ENCODE results near the gene CACNA1H. TPM values are rescaled to one million over a fixed set of nuclear protein-coding genes. Genes with fewer than 3 reads are reported as not detected.

CACNA1H gene
- polyA plus RNA-seq, 6 donors from 2014 or later, result not detected

- DNase-seq, result no peak
- H3K36me3 Mint-ChIP-seq, result no peaks in the 10 kb centered on the region
- peaks cover 0 to 5% (median 0%) of the 10 kb centered on the region in 7 donors for H3K9me3 Mint-ChIP-seq
- no peak for ATAC-seq (ENCODE audit: low read depth in 2 of 2)
- H3K4me1 Mint-ChIP-seq, result peaks cover 0 to 4% (median 1%) of the 10 kb centered on the region in 3 donors
- peaks cover 0 to 26% (median 15%) of the 10 kb centered on the region in 3 donors for H3K27me3 Mint-ChIP-seq
- no peak overlapping the region for H3K27ac Mint-ChIP-seq
- no peak overlapping the region for H3K4me3 Mint-ChIP-seq
Measured at GRCh38 chr16:1140582-1141162, 12.2 kb upstream of the CACNA1H start.

DNA sequence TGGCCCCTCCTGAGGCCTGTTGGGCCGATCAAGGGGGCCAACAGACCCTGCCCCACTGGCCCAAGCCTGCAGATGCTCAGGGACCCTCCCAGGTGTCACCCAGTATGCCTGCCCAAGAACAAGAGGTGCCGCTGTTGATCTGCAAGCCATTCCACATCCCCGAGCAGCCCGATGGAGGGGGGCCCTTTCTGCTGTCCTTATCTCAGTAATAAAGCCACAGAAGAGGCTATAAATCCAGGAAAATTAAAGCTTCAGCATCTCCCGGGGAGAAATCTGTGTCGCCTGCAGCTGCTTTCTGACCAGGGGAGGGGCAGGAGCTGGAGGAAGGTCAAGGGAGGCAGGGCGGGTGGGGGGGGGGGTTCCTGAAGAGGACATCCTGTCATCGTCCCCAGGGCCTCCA is 11.7 kb upstream of the CACNA1H start:
- peaks cover 0 to 4% (median 1%) of the 10 kb centered on the region in 3 donors for H3K4me1 Mint-ChIP-seq

GRCh38 chr16:1141716-1142115 is 11.2 kb upstream of the CACNA1H start:
- H3K4me3 Mint-ChIP-seq, result no peak overlapping the region
- no peaks in the 10 kb centered on the region for H3K36me3 Mint-ChIP-seq
- H3K9me3 Mint-ChIP-seq, result peaks cover 0 to 5% (median 2%) of the 10 kb centered on the region in 7 donors
- H3K27me3 Mint-ChIP-seq, result peaks cover 0 to 26% (median 15%) of the 10 kb centered on the region in 3 donors
- H3K4me1 Mint-ChIP-seq, result peaks cover 0 to 4% (median 1%) of the 10 kb centered on the region in 3 donors
- no peak for ATAC-seq (ENCODE audit: low read depth in 2 of 2)
- no peak overlapping the region for H3K27ac Mint-ChIP-seq
- no peak for DNase-seq

More for the DNA sequence above, 11.7 kb upstream of the CACNA1H start:
- ATAC-seq (ENCODE audit: low read depth in 2 of 2) (no peak), DNase-seq (no peak)
- peaks cover 0 to 5% (median 0%) of the 10 kb centered on the region in 7 donors for H3K9me3 Mint-ChIP-seq
- H3K27me3 Mint-ChIP-seq, result peaks cover 0 to 26% (median 15%) of the 10 kb centered on the region in 3 donors
- H3K27ac Mint-ChIP-seq, result no peak overlapping the region
- no peak overlapping the region for H3K4me3 Mint-ChIP-seq
- no peaks in the 10 kb centered on the region for H3K36me3 Mint-ChIP-seq

GRCh38 chr16:1142911-1143310 is 10.0 kb upstream of the CACNA1H start:
- no peaks in the 10 kb centered on the region for H3K36me3 Mint-ChIP-seq
- peaks cover 0 to 4% (median 1%) of the 10 kb centered on the region in 3 donors for H3K4me1 Mint-ChIP-seq
- peaks cover 0 to 26% (median 15%) of the 10 kb centered on the region in 3 donors for H3K27me3 Mint-ChIP-seq

DNA sequence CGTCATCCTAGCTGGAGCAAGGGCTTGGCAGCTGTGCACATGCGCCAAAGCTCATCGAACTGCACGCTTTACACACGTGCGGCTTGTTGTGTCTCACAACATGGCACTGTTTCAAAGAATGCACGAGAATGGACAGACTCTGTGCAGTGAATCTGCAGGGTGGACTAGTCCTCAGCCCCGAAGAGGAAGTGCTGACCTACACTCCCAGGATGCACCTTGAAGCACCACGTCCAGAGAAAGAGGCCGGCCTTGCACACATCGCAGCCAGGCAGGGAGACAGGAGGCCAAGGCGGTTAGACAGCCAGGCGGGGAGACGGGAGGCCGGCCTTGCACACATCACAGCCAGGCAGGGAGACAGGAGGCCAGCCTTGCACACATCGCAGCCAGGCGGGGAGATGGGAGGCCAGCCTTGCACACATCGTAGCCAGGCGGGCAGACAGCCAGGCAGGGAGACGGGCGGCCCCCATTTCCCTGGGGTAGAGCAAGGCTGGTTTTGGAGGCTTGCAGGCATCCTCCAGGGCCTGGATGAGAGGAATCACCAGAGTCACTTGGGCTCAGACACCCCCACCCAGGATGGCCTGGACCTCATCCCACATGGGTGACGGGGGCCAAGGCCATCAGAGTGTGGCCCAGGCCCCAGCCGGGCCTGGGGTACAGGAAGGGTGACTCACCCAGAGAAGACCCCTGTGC is 9.0 kb upstream of the CACNA1H start:
- no peak overlapping the region for H3K4me3 Mint-ChIP-seq

More at GRCh38 chr16:1142911-1143310, 10.0 kb upstream of the CACNA1H start:
- no peak for DNase-seq
- Mint-ChIP-seq H3K27ac (no peak overlapping the region), H3K9me3 (peaks cover 0 to 11% (median 2%) of the 10 kb centered on the region in 7 donors), H3K4me3 (no peak overlapping the region)
- no peak for ATAC-seq (ENCODE audit: low read depth in 2 of 2)

DNA sequence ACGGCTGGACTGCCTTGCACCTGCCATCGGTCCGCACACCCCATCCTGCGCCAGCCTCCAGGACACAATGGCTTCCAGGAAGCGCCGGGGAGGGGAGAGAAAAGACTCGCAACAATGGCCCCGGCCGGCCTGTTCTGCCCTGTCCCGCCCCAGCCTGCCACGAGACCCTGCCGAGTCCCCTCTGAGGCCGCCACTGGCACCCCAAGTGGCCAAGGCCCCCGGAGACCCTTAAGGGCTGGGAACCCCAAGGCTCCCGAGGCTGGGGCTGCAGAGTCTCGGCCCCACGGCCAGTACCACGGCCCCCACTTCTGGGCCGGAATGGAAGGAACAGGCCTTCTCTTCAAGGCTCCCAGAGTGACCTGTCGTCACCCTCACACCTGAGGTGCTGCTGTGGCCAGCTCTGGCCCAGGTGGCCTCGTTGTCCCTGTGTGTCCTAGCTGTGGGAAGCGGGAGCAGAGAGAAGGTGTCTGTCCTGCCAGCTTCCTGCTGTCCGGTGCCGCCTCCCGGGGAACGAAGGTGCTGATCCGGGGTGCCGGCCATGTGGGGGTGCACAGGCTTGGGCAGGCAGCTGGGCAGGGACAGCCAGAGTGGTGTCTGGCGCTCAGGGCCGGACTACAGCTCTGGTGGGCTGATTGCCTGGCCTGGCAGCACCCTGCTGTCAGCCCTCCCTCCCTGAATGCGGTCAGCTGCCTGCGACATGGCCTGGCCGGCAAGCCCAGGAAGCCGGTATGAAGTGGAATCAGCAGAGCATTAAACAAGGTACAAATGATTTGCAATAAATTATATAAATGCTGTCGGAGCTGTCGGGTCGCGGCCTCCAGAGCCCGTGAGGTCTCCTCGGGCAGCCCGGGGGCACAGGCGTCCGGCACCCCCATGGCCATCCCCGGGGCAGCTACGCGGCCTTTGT is 8.2 kb upstream of the CACNA1H start:
- ATAC-seq (ENCODE audit: low read depth in 2 of 2), result no peak
- peaks cover 0 to 23% (median 7%) of the 10 kb centered on the region in 3 donors for H3K27me3 Mint-ChIP-seq

More for the DNA sequence above, 9.0 kb upstream of the CACNA1H start:
- H3K4me1 Mint-ChIP-seq, result peaks cover 0 to 2% (median 1%) of the 10 kb centered on the region in 3 donors
- no peak for ATAC-seq (ENCODE audit: low read depth in 2 of 2)
- no peaks in the 10 kb centered on the region for H3K36me3 Mint-ChIP-seq
- H3K27ac Mint-ChIP-seq, result no peak overlapping the region
- DNase-seq, result no peak
- peaks cover 0 to 13% (median 3%) of the 10 kb centered on the region in 7 donors for H3K9me3 Mint-ChIP-seq
- peaks cover 0 to 26% (median 11%) of the 10 kb centered on the region in 3 donors for H3K27me3 Mint-ChIP-seq

DNA sequence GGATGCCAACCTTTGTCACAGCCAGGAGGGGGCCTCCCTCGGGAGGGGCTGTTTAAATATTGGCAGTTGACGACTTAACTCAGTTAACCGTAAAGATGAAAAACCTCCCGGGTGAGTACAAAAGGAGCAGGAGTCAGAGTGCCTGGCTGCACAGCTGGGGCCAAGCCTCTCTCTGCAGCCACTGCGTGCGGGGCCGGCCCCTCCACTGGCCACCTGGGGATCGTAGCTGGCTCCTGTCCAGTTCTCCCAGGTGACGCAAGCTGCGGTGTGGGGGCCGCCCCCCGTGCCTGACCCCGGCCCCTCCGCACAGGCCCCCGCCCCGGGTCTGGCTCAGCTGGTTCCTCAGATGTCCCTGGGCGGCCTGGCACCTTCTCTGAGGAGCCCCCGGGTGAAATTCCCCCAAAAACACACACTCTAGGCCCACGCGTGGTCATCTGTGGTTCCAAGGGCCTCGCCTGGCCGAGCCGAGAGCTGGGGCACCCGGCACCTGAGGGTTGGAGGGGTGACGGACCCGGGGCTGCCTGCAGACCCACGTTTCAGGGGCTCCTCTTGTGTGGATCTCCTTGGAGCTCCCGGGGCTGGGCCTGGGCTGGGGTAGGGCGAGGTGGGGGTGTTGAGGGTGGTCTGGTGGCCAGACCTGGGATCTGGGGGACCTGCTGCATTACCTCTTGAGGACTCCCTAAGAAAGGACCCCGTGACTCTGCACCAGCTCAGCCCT is 7.4 kb upstream of the CACNA1H start:
- DNase-seq, result no peak
- Mint-ChIP-seq H3K9me3 (peaks cover 0 to 13% (median 4%) of the 10 kb centered on the region in 7 donors), H3K27ac (no peak overlapping the region), H3K4me3 (no peak overlapping the region), H3K36me3 (no peaks in the 10 kb centered on the region), H3K4me1 (peaks cover 0 to 1% (median 0%) of the 10 kb centered on the region in 3 donors), H3K27me3 (peaks cover 0 to 16% (median 4%) of the 10 kb centered on the region in 3 donors)
- no peak for ATAC-seq (ENCODE audit: low read depth in 2 of 2)

More for the DNA sequence above, 8.2 kb upstream of the CACNA1H start:
- no peaks in the 10 kb centered on the region for H3K36me3 Mint-ChIP-seq
- H3K9me3 Mint-ChIP-seq, result peaks cover 0 to 13% (median 4%) of the 10 kb centered on the region in 7 donors
- H3K4me1 Mint-ChIP-seq, result peaks cover 0 to 1% (median 0%) of the 10 kb centered on the region in 3 donors
- DNase-seq, result no peak
- H3K4me3 Mint-ChIP-seq, result no peak overlapping the region
- H3K27ac Mint-ChIP-seq, result no peak overlapping the region

DNA sequence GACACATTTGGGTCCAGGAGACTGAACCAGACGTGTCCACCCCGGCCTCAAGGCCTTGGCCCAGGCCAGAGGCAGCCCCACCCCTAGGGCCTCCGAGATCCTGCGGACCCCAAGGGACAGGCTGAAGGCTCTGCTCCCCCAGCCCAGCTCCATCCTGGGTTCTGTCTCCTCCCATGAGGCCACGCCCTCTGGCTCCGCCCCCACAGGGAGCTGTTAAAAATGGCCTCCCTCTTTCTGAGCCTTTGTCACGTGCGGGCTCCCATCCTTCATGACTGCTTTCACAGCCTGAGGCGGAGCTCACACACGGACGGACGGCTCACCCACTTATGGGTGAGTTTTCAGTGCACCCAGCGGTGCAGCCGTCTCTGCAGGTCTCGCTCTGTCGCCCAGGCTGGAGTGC is 6.5 kb upstream of the CACNA1H start:
- Mint-ChIP-seq H3K27ac (no peak overlapping the region), H3K36me3 (no peaks in the 10 kb centered on the region), H3K4me3 (no peak overlapping the region), H3K4me1 (peaks cover 0 to 1% (median 0%) of the 10 kb centered on the region in 3 donors), H3K27me3 (peaks cover 0 to 16% (median 0%) of the 10 kb centered on the region in 3 donors), H3K9me3 (peaks cover 0 to 13% (median 5%) of the 10 kb centered on the region in 7 donors)
- ATAC-seq (ENCODE audit: low read depth in 2 of 2), result peak in 1 of 2 donors; percentile 32
- no peak for DNase-seq

- H3K36me3 Mint-ChIP-seq, result no peaks in the 10 kb centered on the region
- peaks cover 0 to 1% (median 0%) of the 10 kb centered on the region in 3 donors for H3K4me1 Mint-ChIP-seq
- peaks cover 0 to 13% (median 6%) of the 10 kb centered on the region in 7 donors for H3K9me3 Mint-ChIP-seq
- no peak overlapping the region for H3K27ac Mint-ChIP-seq
- no peak for DNase-seq
- no peak for ATAC-seq (ENCODE audit: low read depth in 2 of 2)
- no peak overlapping the region for H3K4me3 Mint-ChIP-seq
- peaks cover 0 to 13% (median 0%) of the 10 kb centered on the region in 3 donors for H3K27me3 Mint-ChIP-seq
Measured at GRCh38 chr16:1147027-1147426, 5.9 kb upstream of the CACNA1H start.

DNA sequence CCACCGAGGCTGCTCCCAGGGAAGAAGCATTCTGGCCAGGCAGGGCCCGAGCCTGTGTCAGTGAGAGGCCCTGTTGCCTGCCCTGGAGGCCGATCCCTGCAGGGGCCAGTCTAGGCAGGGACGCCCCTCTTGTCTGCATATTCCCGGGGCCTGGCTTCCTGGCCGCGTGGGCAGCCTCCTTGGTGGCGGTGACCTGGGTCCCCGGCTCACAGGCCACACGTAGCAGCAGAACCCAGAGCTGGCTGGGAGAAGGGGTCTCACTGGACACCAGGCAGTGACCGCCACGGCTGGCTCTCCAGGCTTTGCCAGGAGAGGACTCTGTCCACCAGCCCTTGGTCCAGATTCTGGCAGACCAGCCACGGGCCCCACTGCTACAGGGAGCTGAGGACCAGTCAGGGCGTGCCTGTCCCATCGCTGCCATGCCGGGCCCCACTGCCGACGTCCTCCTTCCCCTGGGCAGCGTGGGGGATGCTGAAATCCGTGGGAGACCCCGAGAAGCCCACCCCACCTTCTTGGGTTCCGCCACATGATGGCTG is 3.7 kb upstream of the CACNA1H start:
- DNase-seq (no peak), ATAC-seq (ENCODE audit: low read depth in 2 of 2) (no peak)
- Mint-ChIP-seq H3K9me3 (peaks cover 0 to 13% (median 6%) of the 10 kb centered on the region in 7 donors), H3K4me1 (peaks cover 0 to 3% (median 0%) of the 10 kb centered on the region in 3 donors), H3K27me3 (peaks cover 0 to 5% (median 0%) of the 10 kb centered on the region in 3 donors), H3K36me3 (no peaks in the 10 kb centered on the region), H3K27ac (peak overlapping the region in 1 of 6 donors; percentile 59), H3K4me3 (no peak overlapping the region)

GRCh38 chr16:1150511-1150982 is 2.4 kb upstream of the CACNA1H start:
- peak overlapping the region in 3 of 8 donors; percentile 12 to 51 (median 33) for H3K4me3 Mint-ChIP-seq
- H3K27ac Mint-ChIP-seq, result no peak overlapping the region

More at GRCh38 chr16:1150511-1150982, 2.4 kb upstream of the CACNA1H start:
- Mint-ChIP-seq H3K36me3 (no peaks in the 10 kb centered on the region), H3K9me3 (peaks cover 0 to 13% (median 6%) of the 10 kb centered on the region in 7 donors), H3K27me3 (peaks cover 0 to 11% (median 7%) of the 10 kb centered on the region in 3 donors), H3K4me1 (peaks cover 0 to 3% (median 3%) of the 10 kb centered on the region in 3 donors)
- ATAC-seq (ENCODE audit: low read depth in 2 of 2), result no peak
- DNase-seq, result no peak

All from naive B cell (primary cell).